ENCODE data around the gene RTL10.

Gene RTL10

DNA sequence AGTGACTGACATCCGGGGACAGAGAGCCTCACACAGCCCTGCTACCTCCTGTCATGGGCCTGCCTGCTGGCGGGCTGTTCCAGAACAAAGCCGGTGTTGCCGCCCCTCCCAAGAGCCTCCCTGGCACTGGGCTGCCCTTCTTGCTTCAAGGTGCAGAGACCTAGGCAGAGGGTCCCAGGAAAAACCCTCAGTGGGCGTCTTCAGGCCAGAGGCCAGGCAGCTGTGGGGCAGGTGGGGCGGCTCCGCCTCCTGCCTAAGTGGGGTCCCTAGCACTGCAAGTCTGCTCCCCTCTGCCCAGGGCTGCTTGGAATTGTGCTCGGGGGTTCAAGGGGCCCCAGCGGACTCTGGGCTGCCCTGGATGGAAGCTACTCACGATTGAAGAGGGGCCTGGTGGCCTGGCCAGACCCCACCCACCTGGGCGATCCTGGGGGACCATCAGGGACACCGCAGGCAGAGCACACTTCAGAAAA is 20.4 kb upstream of the RTL10 start:
- Histone ChIP-seq H3K27ac (ENCODE audit: low read depth, low read length) (no peak overlapping the region), H4K20me1 (ENCODE audit: low read depth, low read length) (no peaks in the 10 kb centered on the region), H3K79me2 (ENCODE audit: insufficient read depth, low read length) (no peaks in the 10 kb centered on the region), H3F3A (ENCODE audit: insufficient read depth) (no peaks in the 10 kb centered on the region), H3K27me3 (ENCODE audit: low read length) (no peaks in the 10 kb centered on the region), H3K9me2 (replicated peaks; ENCODE audit: insufficient read depth, low read length) (no peaks in the 10 kb centered on the region), H3K9ac (ENCODE audit: low read length) (no peak overlapping the region), H3K9me3 (ENCODE audit: insufficient read depth, low read length) (no peaks in the 10 kb centered on the region), H3K4me3 (ENCODE audit: insufficient read depth, low read length, poor library complexity, severe bottlenecking) (no peak overlapping the region), H3K4me2 (ENCODE audit: low read depth, low read length, poor library complexity, severe bottlenecking) (no peak overlapping the region), H3K36me3 (ENCODE audit: low read length) (no peaks in the 10 kb centered on the region), H2AFZ (ENCODE audit: low read depth, low read length, severe bottlenecking) (no peak overlapping the region)
- TF ChIP-seq, protein P1, sequence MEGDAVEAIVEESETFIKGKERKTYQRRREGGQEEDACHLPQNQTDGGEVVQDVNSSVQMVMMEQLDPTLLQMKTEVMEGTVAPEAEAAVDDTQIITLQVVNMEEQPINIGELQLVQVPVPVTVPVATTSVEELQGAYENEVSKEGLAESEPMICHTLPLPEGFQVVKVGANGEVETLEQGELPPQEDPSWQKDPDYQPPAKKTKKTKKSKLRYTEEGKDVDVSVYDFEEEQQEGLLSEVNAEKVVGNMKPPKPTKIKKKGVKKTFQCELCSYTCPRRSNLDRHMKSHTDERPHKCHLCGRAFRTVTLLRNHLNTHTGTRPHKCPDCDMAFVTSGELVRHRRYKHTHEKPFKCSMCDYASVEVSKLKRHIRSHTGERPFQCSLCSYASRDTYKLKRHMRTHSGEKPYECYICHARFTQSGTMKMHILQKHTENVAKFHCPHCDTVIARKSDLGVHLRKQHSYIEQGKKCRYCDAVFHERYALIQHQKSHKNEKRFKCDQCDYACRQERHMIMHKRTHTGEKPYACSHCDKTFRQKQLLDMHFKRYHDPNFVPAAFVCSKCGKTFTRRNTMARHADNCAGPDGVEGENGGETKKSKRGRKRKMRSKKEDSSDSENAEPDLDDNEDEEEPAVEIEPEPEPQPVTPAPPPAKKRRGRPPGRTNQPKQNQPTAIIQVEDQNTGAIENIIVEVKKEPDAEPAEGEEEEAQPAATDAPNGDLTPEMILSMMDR (IDR thresholded peaks at IDR 0.05; ENCODE audit: insufficient read depth, low read length, poor library complexity, severe bottlenecking), result no peak
- TF ChIP-seq EZH2phosphoT487 (conservative IDR thresholded peaks at IDR 0.05; ENCODE audit: low read length), result no peak

DNA sequence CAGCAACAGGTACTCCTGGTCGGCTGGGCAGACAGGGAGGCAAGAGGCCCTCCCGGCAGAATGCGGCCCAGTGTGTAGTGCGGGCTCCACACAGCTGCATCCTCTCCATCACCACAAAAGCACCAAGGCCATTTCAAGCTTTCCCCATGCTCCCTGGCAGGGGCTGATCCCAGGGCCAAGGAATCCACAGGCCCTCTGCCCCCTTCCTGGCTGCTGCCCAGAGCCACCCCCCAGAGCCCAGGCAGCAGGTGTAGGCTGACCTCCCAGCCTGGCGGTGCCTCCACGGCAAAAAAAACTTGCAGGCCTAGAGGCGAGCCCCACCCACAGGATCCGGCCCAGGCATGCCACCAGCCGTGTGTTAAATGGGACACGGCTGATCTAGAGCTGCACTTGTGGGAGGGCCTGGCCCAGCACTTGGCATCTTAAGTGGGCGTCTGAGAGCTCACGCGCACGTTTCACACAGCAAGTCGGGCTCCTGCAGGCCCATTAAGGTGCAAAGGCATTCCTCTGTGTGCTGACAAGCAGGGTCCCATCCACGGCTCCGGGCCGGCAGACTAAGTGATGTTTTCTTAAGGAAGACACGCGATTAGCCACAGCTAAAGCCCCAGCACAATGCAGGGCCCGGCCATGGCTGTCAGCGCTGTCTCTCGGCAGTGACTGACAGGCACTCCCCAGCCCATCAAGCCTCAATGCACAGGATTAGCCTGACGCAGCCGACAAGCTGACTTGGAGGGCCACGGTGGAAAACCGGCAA is 19.8 kb upstream of the RTL10 start:
- Histone ChIP-seq H4K20me1 (ENCODE audit: low read depth, low read length) (no peaks in the 10 kb centered on the region), H2AFZ (ENCODE audit: low read depth, low read length, severe bottlenecking) (no peak overlapping the region), H3K27me3 (ENCODE audit: low read length) (no peaks in the 10 kb centered on the region), H3K9me3 (ENCODE audit: insufficient read depth, low read length) (no peaks in the 10 kb centered on the region), H3K36me3 (ENCODE audit: low read length) (no peaks in the 10 kb centered on the region), H3K27ac (ENCODE audit: low read depth, low read length) (no peak overlapping the region), H3F3A (ENCODE audit: insufficient read depth) (no peaks in the 10 kb centered on the region), H3K4me3 (ENCODE audit: insufficient read depth, low read length, poor library complexity, severe bottlenecking) (no peak overlapping the region), H3K9me2 (replicated peaks; ENCODE audit: insufficient read depth, low read length) (no peaks in the 10 kb centered on the region), H3K79me2 (ENCODE audit: insufficient read depth, low read length) (no peaks in the 10 kb centered on the region), H3K9ac (ENCODE audit: low read length) (no peak overlapping the region), H3K4me2 (ENCODE audit: low read depth, low read length, poor library complexity, severe bottlenecking) (no peak overlapping the region)
- TF ChIP-seq EZH2phosphoT487 (conservative IDR thresholded peaks at IDR 0.05; ENCODE audit: low read length), result no peak
- TF ChIP-seq, protein P1 (IDR thresholded peaks at IDR 0.05; ENCODE audit: insufficient read depth, low read length, poor library complexity, severe bottlenecking), result no peak

DNA sequence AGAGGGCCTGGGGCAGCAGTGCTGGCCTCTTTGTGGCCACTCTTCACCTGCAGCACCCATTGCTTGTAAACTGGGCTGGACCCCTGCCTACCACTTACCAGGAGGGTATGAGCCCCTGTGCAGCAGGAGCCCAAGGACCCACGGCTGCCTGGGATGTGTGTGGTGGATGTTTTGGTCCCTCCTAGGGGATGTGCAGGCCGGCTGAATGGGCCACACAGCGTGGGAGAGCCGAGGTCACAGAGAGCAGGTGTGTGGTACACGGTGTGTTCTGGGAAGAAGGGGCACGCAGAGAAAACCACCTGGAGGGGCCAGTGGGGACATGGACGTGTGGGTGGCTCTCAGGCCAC is 19.3 kb upstream of the RTL10 start:
- no peaks in the 10 kb centered on the region for H3K27me3 ChIP-seq (ENCODE audit: low read length)
- no peak overlapping the region for H3K4me2 ChIP-seq (ENCODE audit: low read depth, low read length, poor library complexity, severe bottlenecking)
- TF ChIP-seq EZH2phosphoT487 (conservative IDR thresholded peaks at IDR 0.05; ENCODE audit: low read length), result no peak
- TF ChIP-seq, protein P1 (IDR thresholded peaks at IDR 0.05; ENCODE audit: insufficient read depth, low read length, poor library complexity, severe bottlenecking), result no peak
- no peaks in the 10 kb centered on the region for H3F3A ChIP-seq (ENCODE audit: insufficient read depth)
- no peaks in the 10 kb centered on the region for H3K9me2 ChIP-seq (replicated peaks; ENCODE audit: insufficient read depth, low read length)
- H3K79me2 ChIP-seq (ENCODE audit: insufficient read depth, low read length), result no peaks in the 10 kb centered on the region
- no peaks in the 10 kb centered on the region for H3K36me3 ChIP-seq (ENCODE audit: low read length)
- H4K20me1 ChIP-seq (ENCODE audit: low read depth, low read length), result no peaks in the 10 kb centered on the region
- no peaks in the 10 kb centered on the region for H3K9me3 ChIP-seq (ENCODE audit: insufficient read depth, low read length)
- H3K9ac ChIP-seq (ENCODE audit: low read length), result no peak overlapping the region
- no peak overlapping the region for H3K4me3 ChIP-seq (ENCODE audit: insufficient read depth, low read length, poor library complexity, severe bottlenecking)
- H2AFZ ChIP-seq (ENCODE audit: low read depth, low read length, severe bottlenecking), result no peak overlapping the region
- H3K27ac ChIP-seq (ENCODE audit: low read depth, low read length), result no peak overlapping the region
